Stimulated activated CD8-positive, alpha-beta memory T cell treated with anti-CD3 and anti-CD28 coated beads, Interleukin-12 subunit alpha, Interleukin-12 subunit beta, amount 100 ng/mL, for 24 hours (primary cell): ENCODE measurements around the gene PPP2R2C.

Experiments used
- DNase-seq: peaks from one replicate; pipeline ENCODE4 v3.0.0-alpha.2; 2020; ENCODE audit errors: extremely low read depth

The PPP2R2C gene

GRCh38 chr4:6347511-6348045, 124.8 kb downstream of the PPP2R2C start:
- DNase-seq: no peak

- no peak for DNase-seq
Measured at GRCh38 chr4:6346373-6347110, 125.9 kb downstream of the PPP2R2C start.

DNA sequence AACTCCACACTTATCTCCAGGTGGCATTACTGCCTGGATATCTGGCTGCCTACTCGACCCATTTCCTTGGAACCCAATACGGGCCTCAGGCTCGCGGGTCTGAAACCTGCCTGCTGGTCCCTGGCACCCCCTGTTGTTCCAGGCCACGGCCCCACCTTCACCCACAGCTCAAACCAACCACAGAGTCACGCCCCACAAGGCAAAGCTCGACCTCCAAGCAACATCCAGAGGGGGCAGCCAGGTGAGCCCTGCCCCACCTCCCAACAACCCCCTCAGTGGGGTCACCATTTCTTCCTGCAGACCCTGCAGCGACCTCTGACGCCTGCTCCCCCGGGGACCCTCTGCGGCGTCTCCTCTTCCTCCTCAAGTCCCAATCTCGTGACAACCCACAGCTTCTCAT, 126.5 kb downstream of the PPP2R2C start:
- DNase-seq: no peak

DNA sequence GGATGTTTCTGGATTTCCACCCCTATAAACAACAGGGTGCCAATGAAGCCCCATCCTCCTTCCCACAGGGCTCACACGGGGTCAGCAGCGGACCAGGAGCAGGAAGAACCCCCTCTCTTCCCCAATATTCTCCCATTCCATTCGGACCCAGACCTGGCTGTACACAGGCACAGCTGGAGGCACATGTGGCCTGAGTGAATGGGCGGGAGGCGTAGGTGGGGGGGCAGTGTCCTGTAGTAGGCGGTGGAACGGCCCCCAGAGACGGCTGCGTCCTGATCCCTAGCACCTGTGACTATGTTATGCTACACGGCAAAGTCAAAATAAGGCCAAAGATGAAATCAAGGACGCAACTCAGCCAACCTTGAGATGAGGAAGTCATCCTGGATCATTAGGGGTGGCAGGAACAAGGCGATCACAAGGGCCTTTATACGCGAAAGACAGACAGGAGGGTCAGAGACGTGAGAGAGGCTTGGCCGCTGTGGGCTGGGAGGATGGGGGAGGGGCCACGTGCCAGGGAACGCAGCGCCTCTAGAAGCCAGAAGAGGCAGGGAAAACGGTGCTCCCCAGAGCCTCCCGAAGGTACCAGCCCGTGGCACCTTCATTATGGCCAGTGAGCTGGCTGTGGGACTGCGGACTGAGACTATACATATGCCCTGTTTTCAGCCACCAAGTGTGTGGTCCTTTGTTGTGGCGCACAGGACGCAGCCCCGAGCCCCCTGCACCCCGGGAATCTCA, 127.2 kb downstream of the PPP2R2C start:
- DNase-seq: no peak

- no peak for DNase-seq
Measured at GRCh38 chr4:6343939-6344408, 128.4 kb downstream of the PPP2R2C start.

DNA sequence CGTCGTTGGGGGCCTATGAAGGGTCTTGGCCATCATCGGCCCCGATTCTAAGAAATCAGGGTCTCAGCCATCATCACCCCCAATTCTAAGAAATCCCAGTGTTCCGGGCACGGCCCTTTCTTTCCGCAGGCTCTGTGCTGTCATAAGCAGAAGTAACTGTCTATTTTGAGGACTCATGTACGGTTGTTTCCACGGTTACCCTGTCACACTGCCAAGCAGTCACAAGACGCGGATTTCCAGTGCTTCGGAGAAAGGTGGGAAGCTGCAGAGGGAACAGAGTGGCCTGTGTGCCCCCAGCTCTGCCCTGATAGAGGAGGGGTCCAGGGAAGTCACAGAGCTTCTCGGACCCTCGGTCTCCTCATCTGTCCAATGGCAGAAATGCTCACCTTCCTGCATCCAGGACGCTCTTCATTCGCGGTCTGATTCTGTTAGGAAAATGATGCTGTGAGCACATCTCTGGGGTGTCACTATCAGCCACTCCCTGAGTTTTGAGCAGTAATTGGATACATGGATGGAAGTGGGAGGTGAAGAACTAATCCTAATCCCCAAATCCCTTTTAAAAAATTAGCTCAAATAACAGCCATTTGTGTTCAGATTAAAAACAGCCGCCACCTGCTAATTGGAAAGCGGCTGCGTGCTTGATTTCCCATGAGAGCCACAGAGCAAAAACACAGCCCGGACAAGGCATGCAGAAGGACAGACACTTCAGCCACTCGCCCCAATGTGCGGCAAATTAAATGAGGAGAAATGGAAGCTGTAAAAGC, 129.7 kb downstream of the PPP2R2C start:
- DNase-seq: no peak

DNA sequence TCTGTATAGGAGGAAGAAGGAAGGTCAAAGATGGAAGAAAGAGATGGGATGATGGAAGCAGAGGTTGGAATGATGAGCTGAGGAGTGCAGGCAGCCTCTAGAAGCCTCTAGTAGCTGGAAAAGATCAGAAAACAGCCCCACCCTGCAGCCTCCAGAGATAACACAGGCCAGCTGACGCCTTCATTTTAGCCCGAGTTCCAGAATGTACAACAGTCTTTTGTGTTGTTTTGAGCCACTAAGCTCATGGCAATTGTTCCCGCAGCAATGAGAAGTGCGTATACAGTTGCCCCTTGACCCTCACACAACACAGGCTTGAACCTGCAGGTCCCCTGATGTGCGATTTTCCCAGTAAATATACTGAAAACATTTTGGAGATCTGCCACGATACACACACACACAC, 130.7 kb downstream of the PPP2R2C start:
- DNase-seq: no peak

- no peak for DNase-seq
Measured at GRCh38 chr4:6340446-6341015, 131.9 kb downstream of the PPP2R2C start.

GRCh38 chr4:6339818-6340445, 132.5 kb downstream of the PPP2R2C start:
- no peak for DNase-seq

- no peak for DNase-seq
Measured at GRCh38 chr4:6338951-6339817, 133.2 kb downstream of the PPP2R2C start.

GRCh38 chr4:6338175-6338950, 134.1 kb downstream of the PPP2R2C start:
- no peak for DNase-seq

- DNase-seq: no peak
Measured at GRCh38 chr4:6337331-6337935, 135.0 kb downstream of the PPP2R2C start.

DNA sequence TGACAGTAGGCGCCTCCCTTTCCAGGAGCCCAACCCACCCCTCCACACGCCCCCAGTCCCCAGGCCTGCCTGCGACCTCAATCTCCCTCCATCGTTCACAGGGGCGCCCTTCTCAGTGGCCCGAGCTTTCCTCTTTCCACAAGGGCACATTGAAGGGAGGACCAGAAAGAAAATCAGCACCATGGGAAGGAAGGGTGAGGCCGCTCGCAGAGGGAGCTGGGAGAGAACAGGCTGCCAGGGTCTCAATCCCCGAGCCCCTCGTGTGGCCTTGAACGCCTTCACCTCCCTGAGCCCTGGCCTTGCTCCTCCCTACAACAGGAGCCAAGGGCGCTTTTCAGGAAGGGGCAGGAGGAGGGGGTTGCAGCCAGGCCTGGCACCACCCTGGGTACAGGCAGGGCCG, 136.2 kb downstream of the PPP2R2C start:
- DNase-seq: no peak

DNA sequence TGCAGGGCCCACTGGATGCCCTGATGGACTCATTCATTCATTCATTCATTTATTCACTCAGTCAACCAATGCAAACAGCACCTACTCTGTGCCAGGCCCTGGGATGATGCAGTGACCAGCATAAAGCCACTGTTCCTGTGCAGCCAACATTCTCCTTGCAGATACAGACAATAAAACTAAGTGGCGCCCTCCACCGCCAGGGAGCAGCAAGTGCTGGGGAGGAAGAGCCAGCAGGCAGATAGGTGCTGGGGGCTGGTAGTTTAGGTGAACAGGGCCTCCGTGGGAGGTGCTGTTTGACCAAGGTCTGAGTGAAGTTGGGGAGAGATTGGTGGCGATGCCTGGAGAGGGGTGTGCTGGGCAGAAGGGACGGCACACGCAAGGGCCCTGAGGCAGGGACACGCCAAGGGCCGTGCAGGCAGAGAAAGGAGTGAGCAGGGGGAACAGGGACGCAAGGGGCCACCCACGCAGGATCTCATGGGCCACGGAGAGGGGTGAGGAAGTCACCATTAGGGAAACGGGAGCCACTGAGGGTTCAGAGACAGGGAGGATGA, 137.3 kb downstream of the PPP2R2C start:
- no peak for DNase-seq

- DNase-seq: no peak
Measured at GRCh38 chr4:6334203-6334887, 138.1 kb downstream of the PPP2R2C start.

DNA sequence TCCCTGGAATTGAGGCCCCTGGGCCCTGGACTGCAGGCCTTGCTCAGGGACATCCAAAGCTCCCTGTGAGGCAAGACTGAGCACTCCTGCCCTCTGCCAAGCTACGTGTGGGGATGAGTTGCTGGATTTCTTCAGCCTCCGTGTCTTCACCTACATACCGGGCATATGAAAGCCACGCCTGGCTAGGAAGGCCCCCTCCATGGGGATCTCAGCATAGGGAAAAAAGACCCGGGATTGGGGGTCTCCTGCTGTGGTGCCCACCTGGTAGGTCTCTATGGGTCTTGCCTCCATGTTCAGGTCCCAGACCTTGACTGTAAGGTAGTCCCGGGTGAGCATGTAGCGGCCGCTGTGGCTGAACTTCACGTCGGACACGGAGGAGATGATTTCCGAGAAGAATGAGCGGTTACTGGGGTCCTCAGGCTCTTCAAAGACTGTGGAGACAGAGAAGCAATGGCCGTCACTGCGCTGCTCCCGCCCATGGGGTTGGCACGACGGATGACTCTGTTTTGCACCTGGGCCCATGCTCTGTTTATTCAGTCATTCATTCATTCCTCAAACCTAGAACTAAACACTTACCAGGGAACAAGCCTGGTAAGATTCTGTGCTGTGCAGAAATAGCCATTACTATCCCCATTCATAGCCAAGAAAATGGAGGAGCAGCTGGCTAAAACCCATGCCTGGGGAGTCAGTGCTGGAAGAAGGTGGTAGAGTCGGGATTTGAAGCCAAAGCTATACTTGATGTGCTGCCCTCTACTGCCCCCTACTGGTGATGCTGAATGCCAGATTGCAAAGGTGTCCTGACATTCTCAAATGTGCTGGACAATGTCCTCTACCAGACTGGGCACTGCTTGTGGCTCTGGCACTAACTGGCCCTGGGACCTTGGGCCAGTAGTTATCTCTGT, 138.9 kb downstream of the PPP2R2C start:
- DNase-seq: no peak

DNA sequence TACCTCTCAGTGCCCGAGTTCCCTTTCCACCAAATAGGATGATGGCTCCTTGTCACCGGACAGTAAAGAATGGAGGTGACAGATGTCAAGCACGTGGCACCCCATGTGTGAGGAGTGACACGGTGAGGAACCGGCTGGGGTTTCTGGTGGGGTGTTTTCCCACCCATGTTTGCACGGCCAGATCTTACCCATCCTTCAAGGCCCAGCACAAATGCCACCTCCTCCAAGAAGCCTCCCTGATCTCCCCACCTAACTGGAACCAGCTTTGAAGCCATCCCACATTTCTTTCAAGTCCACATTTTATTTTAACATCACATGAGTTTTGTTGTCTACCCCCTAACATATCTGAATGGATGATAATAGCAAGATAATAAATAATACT, 139.8 kb downstream of the PPP2R2C start:
- DNase-seq: no peak
